ENCODE measurements around the gene MARK4.

MARK4 gene

DNA sequence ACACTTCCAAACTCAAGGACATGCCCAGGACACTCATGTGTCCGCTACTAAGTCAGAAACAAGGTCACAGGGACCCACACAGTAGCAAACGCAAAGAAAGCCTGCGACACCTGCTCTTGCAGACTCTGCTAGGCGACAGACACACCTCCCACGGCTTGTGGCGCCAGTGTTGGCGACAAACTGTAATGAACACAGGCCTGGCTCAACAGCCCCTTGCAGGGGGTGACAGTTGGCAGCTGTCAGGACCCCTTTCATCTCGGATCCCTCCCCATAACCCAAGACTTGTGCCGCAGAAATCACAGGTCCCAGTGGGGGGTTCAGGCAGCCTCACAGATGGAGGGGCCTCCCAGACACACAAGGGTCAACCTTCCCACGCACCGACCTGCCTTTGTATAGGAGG, 71.2 kb downstream of the MARK4 start:
- TF ChIP-seq, protein P1, sequence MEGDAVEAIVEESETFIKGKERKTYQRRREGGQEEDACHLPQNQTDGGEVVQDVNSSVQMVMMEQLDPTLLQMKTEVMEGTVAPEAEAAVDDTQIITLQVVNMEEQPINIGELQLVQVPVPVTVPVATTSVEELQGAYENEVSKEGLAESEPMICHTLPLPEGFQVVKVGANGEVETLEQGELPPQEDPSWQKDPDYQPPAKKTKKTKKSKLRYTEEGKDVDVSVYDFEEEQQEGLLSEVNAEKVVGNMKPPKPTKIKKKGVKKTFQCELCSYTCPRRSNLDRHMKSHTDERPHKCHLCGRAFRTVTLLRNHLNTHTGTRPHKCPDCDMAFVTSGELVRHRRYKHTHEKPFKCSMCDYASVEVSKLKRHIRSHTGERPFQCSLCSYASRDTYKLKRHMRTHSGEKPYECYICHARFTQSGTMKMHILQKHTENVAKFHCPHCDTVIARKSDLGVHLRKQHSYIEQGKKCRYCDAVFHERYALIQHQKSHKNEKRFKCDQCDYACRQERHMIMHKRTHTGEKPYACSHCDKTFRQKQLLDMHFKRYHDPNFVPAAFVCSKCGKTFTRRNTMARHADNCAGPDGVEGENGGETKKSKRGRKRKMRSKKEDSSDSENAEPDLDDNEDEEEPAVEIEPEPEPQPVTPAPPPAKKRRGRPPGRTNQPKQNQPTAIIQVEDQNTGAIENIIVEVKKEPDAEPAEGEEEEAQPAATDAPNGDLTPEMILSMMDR (IDR thresholded peaks at IDR 0.05; ENCODE audit: insufficient read depth, low read length): no peak
- TF ChIP-seq SPI1 (IDR thresholded peaks at IDR 0.05; ENCODE audit: borderline replicate concordance, low read depth) (no peak), POLR2AphosphoS5 (IDR thresholded peaks at IDR 0.05; ENCODE audit: low read depth) (no peak), GABPA (IDR thresholded peaks at IDR 0.05; ENCODE audit: low read depth) (no peak)
- TF ChIP-seq, protein P2, sequence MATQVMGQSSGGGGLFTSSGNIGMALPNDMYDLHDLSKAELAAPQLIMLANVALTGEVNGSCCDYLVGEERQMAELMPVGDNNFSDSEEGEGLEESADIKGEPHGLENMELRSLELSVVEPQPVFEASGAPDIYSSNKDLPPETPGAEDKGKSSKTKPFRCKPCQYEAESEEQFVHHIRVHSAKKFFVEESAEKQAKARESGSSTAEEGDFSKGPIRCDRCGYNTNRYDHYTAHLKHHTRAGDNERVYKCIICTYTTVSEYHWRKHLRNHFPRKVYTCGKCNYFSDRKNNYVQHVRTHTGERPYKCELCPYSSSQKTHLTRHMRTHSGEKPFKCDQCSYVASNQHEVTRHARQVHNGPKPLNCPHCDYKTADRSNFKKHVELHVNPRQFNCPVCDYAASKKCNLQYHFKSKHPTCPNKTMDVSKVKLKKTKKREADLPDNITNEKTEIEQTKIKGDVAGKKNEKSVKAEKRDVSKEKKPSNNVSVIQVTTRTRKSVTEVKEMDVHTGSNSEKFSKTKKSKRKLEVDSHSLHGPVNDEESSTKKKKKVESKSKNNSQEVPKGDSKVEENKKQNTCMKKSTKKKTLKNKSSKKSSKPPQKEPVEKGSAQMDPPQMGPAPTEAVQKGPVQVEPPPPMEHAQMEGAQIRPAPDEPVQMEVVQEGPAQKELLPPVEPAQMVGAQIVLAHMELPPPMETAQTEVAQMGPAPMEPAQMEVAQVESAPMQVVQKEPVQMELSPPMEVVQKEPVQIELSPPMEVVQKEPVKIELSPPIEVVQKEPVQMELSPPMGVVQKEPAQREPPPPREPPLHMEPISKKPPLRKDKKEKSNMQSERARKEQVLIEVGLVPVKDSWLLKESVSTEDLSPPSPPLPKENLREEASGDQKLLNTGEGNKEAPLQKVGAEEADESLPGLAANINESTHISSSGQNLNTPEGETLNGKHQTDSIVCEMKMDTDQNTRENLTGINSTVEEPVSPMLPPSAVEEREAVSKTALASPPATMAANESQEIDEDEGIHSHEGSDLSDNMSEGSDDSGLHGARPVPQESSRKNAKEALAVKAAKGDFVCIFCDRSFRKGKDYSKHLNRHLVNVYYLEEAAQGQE (IDR thresholded peaks at IDR 0.05; ENCODE audit: insufficient replicate concordance, low read depth): no peak
- Histone ChIP-seq H3K27me3 (ENCODE audit: insufficient read depth, poor library complexity, severe bottlenecking) (peaks cover 21% of the 10 kb centered on the region), H3K4me3 (replicated peaks; ENCODE audit: insufficient read depth, low read length) (no peak overlapping the region), H3K27ac (replicated peaks) (no peak overlapping the region)
- DNase-seq (ENCODE audit: low read depth in 1 of 2, low spot score in 1 of 2): no peak

DNA sequence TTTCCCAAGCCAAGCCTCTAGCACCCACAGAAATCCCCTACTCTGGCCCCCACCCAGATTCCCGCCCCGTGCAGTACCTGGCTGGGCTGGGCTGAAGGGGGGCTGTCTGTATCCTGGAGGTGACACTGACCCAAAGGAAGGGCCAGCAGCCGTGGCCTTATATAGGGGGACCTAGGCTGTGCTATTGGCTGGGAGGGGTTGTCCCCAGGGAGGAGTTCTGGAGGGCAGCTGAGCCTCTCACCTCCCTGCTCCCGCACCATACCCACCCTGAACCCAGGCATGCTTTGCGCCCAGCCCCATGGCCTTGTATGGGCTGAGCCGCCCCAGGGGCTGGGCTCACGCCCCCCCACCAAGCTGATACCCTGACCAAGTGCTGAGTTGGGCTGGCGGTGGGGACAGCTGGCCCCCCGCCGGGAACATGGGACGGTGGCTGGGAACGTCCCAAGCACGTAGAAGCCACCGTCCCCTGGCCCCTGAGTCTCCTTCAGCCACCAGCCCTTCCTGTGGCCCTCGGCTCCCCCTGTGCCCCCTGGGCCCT, 71.7 kb downstream of the MARK4 start, which contains the start of gene CKM:
TSS of gene CKM (minus strand) at position 132 of the 538 bp plus-strand sequence. CDS start 3,162 bp downstream, outside the sequence.
- Histone ChIP-seq H3K4me3 (replicated peaks; ENCODE audit: insufficient read depth, low read length) (0 out of 2 replicates have a peak within 1 kb of the TSS, but pooled peaks have one; percentile 4), H3K27me3 (ENCODE audit: insufficient read depth, poor library complexity, severe bottlenecking) (peaks cover 21% of the 10 kb centered on the region), H3K27ac (replicated peaks) (no peak within 1 kb of the TSS)
- no peak for DNase-seq (ENCODE audit: low read depth in 1 of 2, low spot score in 1 of 2)
- TF ChIP-seq, protein P2 (IDR thresholded peaks at IDR 0.05; ENCODE audit: insufficient replicate concordance, low read depth): no peak

DNA sequence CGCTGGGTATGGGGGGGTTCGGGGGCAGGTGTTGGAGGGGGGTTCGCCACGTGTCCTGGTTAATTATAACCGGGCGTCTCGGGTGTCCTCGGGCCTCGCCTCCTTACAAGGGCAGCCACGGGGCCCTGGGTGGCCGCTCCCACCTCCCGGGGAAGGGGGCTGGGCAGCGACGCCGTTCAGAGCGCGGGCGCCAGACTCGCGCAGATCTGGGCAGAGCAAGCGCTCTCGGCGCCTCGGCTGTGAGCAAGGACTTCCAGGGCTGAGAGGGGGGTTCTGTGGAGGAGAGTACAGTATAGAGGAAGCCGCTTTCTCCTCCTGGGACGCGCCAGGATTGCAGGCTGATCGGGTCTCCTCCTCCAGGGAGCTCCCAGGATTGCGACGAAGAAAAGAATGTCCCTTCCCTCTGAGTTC, 72.6 kb downstream of the MARK4 start:
- Histone ChIP-seq H3K27me3 (ENCODE audit: insufficient read depth, poor library complexity, severe bottlenecking) (peaks cover 21% of the 10 kb centered on the region), H3K4me3 (replicated peaks; ENCODE audit: insufficient read depth, low read length) (0 out of 2 replicates have a peak overlapping the region, but pooled peaks have one; percentile 4), H3K27ac (replicated peaks) (no peak overlapping the region)
- DNase-seq (ENCODE audit: low read depth in 1 of 2, low spot score in 1 of 2): no peak
- TF ChIP-seq SPI1 (IDR thresholded peaks at IDR 0.05; ENCODE audit: borderline replicate concordance, low read depth) (no peak), GABPA (IDR thresholded peaks at IDR 0.05; ENCODE audit: low read depth) (no peak), POLR2AphosphoS5 (IDR thresholded peaks at IDR 0.05; ENCODE audit: low read depth) (no peak)
- TF ChIP-seq, protein P1 (IDR thresholded peaks at IDR 0.05; ENCODE audit: insufficient read depth, low read length): no peak
- TF ChIP-seq, protein P2 (IDR thresholded peaks at IDR 0.05; ENCODE audit: insufficient replicate concordance, low read depth): no peak

Measured in HL-60 (cell line).